Activated CD8-positive, alpha-beta T cell treated with anti-CD3 and anti-CD28 coated beads for 36 hours (primary cell): ENCODE results near the gene CISH. TPM values are rescaled to one million over a fixed set of nuclear protein-coding genes. Genes with fewer than 3 reads are reported as not detected.

Source experiments
- ATAC-seq: fragments of 200-7000 bp; cut with Tn5 transposase; one replicate; pipeline ENCODE4 v1.10.0; 2021; ENCODE audit warnings: mild to moderate bottlenecking, moderate library complexity
- CTCF ChIA-PET: fragments of 350-600 bp; sonication (Branson Sonifier 250); formaldehyde crosslinking; loops from one replicate; lab custom pipeline; 2021; ENCODE audit warnings: antibody characterized with exemption; lab: Charles Lee
- POLR2A ChIA-PET: fragments of 350-600 bp; sonication (Branson Sonifier 250); formaldehyde crosslinking; loops from one replicate; lab custom pipeline; 2021; ENCODE audit warnings: antibody characterized with exemption; lab: Charles Lee
- DNase-seq: peaks from one replicate; pipeline ENCODE4 v3.0.0-alpha.2; 2020
- H3K27ac Mint-ChIP-seq: one replicate; pipeline ENCODE4 v1.8.0; 2021; ENCODE audit warnings: mild to moderate bottlenecking, mixed read lengths
- H3K27me3 Mint-ChIP-seq: one replicate; pipeline ENCODE4 v1.8.0; 2021; ENCODE audit warnings: mixed read lengths
- H3K36me3 Mint-ChIP-seq: one replicate; pipeline ENCODE4 v1.8.0; 2021; ENCODE audit warnings: low read depth, mixed read lengths
- H3K4me1 Mint-ChIP-seq: one replicate; pipeline ENCODE4 v1.8.0; 2021; ENCODE audit warnings: low read depth, mixed read lengths
- H3K4me3 Mint-ChIP-seq: one replicate; pipeline ENCODE4 v1.8.0; 2021; ENCODE audit warnings: mild to moderate bottlenecking, moderate library complexity, mixed read lengths
- H3K9me3 Mint-ChIP-seq: one replicate; pipeline ENCODE4 v1.8.0; 2021; ENCODE audit warnings: mixed read lengths
- CTCF ChIP-seq: fragments of 200-600 bp; IDR thresholded peaks from one replicate; pipeline ENCODE4 v1.8.0; 2022; ENCODE audit warnings: antibody characterized with exemption, mild to moderate bottlenecking
- intact Hi-C: fragments of 100-400 bp; cut with micrococcal nuclease; formaldehyde crosslinking; loops from one replicate; pipeline ENCODE4 v1.10.0; 2022
- total RNA-seq, 2 experiments: library from RNA; stranded (reverse); gene quantifications; one replicate each; pipeline ENCODE4 v1.2.3, GENCODE V29; 2021

Gene CISH
- total RNA-seq, 2 experiments from 2014 or later: 307 to 308 TPM

GRCh38 chr3:50557106-50557505, 54.5 kb downstream of the CISH start:
- Mint-ChIP-seq H3K4me1 (peaks cover 5% of the 10 kb centered on the region), H3K27me3 (no peaks in the 10 kb centered on the region), H3K27ac (no peak overlapping the region), H3K36me3 (peaks cover 3% of the 10 kb centered on the region), H3K4me3 (no peak overlapping the region), H3K9me3 (no peaks in the 10 kb centered on the region)
- ATAC-seq: no peak
- CTCF ChIA-PET: interaction anchor here (8.9 kb wide), 1 partner anchor 15 kb away, joined by 36 read pairs; no protein-coding TSS in a partner anchor
- DNase-seq: no peak
- POLR2A ChIA-PET: interaction anchor here (0.6 to 2.6 kb wide), 5 partner anchors 10 to 125 kb away, joined by 3 to 13 read pairs (median 3); partner anchors contain the start of gene C3orf18
- intact Hi-C loops: no loop called here
- no peak for TF ChIP-seq CTCF

Other genes with a start within 250 kb of the CISH start
- gene CACNA2D2, start 108.1 kb downstream of the CISH start, total RNA-seq: 1 to 10 TPM; 1.6 to 2.1 TPM
- 10 to 100 TPM; 37.9 to 41.3 TPM for gene C3orf18, start 44.0 kb downstream of the CISH start, total RNA-seq
- 100 to 1,000 TPM in 1 of 2 experiments, 10 to 100 TPM in 1; 97.1 to 101 TPM for gene HEMK1, start 42.3 kb downstream of the CISH start, total RNA-seq
- gene MAPKAPK3, start 5.4 kb upstream of the CISH start, total RNA-seq: 100 to 1,000 TPM; 204 to 205 TPM
- gene DOCK3, start 63.2 kb upstream of the CISH start, total RNA-seq: 1 to 10 TPM; 3.6 to 4.2 TPM